Kidney epithelial cell (primary cell): ENCODE data around the gene SIGLEC11. TPM values are rescaled to one million over a fixed set of nuclear protein-coding genes. Genes with fewer than 3 reads are reported as not detected.

Experiments
- DNase-seq: peaks from one replicate; pipeline ENCODE4 v3.0.0-alpha.2; 2010; ENCODE audit warnings: low read depth
- H3K27me3 ChIP-seq: 2 replicates; pipeline ENCODE4 v1.6.0; 2011; ENCODE audit warnings: low read length; ENCODE audit not compliant: control insufficient read depth, insufficient read depth
- H3K36me3 ChIP-seq: 2 replicates; pipeline ENCODE4 v1.5.1; 2011; ENCODE audit warnings: low read length; ENCODE audit not compliant: control insufficient read depth, insufficient read depth
- H3K4me3 ChIP-seq: 2 replicates; pipeline ENCODE4 v1.5.1; 2011; ENCODE audit warnings: low read depth, mild to moderate bottlenecking, control low read depth, low read length
- CTCF ChIP-seq: IDR thresholded peaks from 2 replicates; pipeline ENCODE4 v1.5.1; 2011; ENCODE audit warnings: mild to moderate bottlenecking, moderate library complexity, low read length, control low read depth, inconsistent platforms; ENCODE audit not compliant: insufficient read depth, poor library complexity, severe bottlenecking
- total RNA-seq: library from RNA; depleted of rRNA; stranded (reverse); fragments of >200 nt; gene quantifications from 2 replicates; pipeline ENCODE4 v1.2.3, GENCODE V29; 2015

SIGLEC11 gene
- total RNA-seq, 1 donor from 2014 or later, result not detected

- peaks cover 25% of the 10 kb centered on the region for H3K27me3 ChIP-seq
- H3K36me3 ChIP-seq, result no peaks in the 10 kb centered on the region
- H3K4me3 ChIP-seq, result no peak overlapping the region
- no peak for TF ChIP-seq CTCF
- DNase-seq, result no peak
Observed at GRCh38 chr19:49954933-49955332, 6.0 kb downstream of the SIGLEC11 start.

- Histone ChIP-seq H3K27me3 (peaks cover 25% of the 10 kb centered on the region), H3K4me3 (no peak overlapping the region), H3K36me3 (no peaks in the 10 kb centered on the region)
- TF ChIP-seq CTCF, result no peak
- no peak for DNase-seq
Observed at GRCh38 chr19:49954092-49954829, 6.7 kb downstream of the SIGLEC11 start.

- no peak for TF ChIP-seq CTCF
- Histone ChIP-seq H3K36me3 (no peaks in the 10 kb centered on the region), H3K27me3 (peaks cover 25% of the 10 kb centered on the region), H3K4me3 (no peak overlapping the region)
- no peak for DNase-seq
Observed at GRCh38 chr19:49953416-49953815, 7.6 kb downstream of the SIGLEC11 start.

- no peak for TF ChIP-seq CTCF
- Histone ChIP-seq H3K4me3 (no peak overlapping the region), H3K27me3 (peaks cover 25% of the 10 kb centered on the region), H3K36me3 (no peaks in the 10 kb centered on the region)
- DNase-seq, result no peak
Observed at GRCh38 chr19:49952906-49953305, 8.1 kb downstream of the SIGLEC11 start.

GRCh38 chr19:49952479-49952836 is 8.5 kb downstream of the SIGLEC11 start:
- Histone ChIP-seq H3K27me3 (peaks cover 25% of the 10 kb centered on the region), H3K36me3 (no peaks in the 10 kb centered on the region), H3K4me3 (no peak overlapping the region)
- DNase-seq, result no peak
- no peak for TF ChIP-seq CTCF
